Hepatocyte (in vitro differentiated cells): ENCODE results near the gene WDR41. TPM values are rescaled to one million over a fixed set of nuclear protein-coding genes. Genes with fewer than 3 reads are reported as not detected.

Experiments used
- DNase-seq: peaks from one replicate; pipeline ENCODE4 v3.0.0-alpha.2; 2016; ENCODE audit warnings: low spot score
- H2AFZ ChIP-seq: fragments of 200-600 bp; sonication (generic); 2 replicates; pipeline ENCODE4 v1.6.0; 2016; ENCODE audit warnings: antibody characterized with exemption, mild to moderate bottlenecking
- H3K27ac ChIP-seq: fragments of 200-600 bp; sonication (generic); 2 replicates; pipeline ENCODE4 v1.5.1; 2016; ENCODE audit warnings: mild to moderate bottlenecking
- H3K27me3 ChIP-seq: fragments of 200-600 bp; sonication (generic); 2 replicates; pipeline ENCODE4 v1.6.1; 2016
- H3K36me3 ChIP-seq: fragments of 200-600 bp; sonication (generic); replicated peaks from 2 replicates; pipeline ENCODE4 v1.5.1; 2016; ENCODE audit warnings: low read depth; ENCODE audit not compliant: insufficient read depth
- H3K4me1 ChIP-seq: fragments of 200-600 bp; sonication (generic); 2 replicates; pipeline ENCODE4 v1.5.1; 2016; ENCODE audit warnings: mild to moderate bottlenecking, moderate library complexity; ENCODE audit not compliant: insufficient read depth
- H3K4me2 ChIP-seq: fragments of 200-600 bp; sonication (generic); 2 replicates; pipeline ENCODE4 v1.6.0; 2016
- H3K4me3 ChIP-seq: fragments of 200-600 bp; sonication (generic); 2 replicates; pipeline ENCODE4 v1.5.1; 2016; ENCODE audit warnings: mild to moderate bottlenecking
- H3K79me2 ChIP-seq: fragments of 200-600 bp; sonication (generic); 2 replicates; pipeline ENCODE4 v1.6.0; 2017; ENCODE audit warnings: mild to moderate bottlenecking
- H3K9me2 ChIP-seq: fragments of 200-600 bp; sonication (generic); replicated peaks from 2 replicates; pipeline ENCODE4 v1.6.0; 2017; ENCODE audit warnings: mild to moderate bottlenecking; ENCODE audit not compliant: insufficient read depth
- H3K9me3 ChIP-seq: fragments of 200-600 bp; sonication (generic); 2 replicates; pipeline ENCODE4 v1.5.1; 2016; ENCODE audit warnings: low read depth, mild to moderate bottlenecking
- H4K20me1 ChIP-seq: fragments of 200-600 bp; sonication (generic); 2 replicates; pipeline ENCODE4 v1.6.0; 2016; ENCODE audit warnings: mild to moderate bottlenecking; ENCODE audit not compliant: insufficient read depth, poor library complexity, severe bottlenecking
- EZH2 ChIP-seq: fragments of 200-600 bp; sonication (generic); IDR thresholded peaks from 2 replicates; pipeline ENCODE4 v1.6.1; 2016; ENCODE audit warnings: antibody characterized with exemption, mild to moderate bottlenecking, borderline replicate concordance
- EZH2phosphoT487 ChIP-seq: fragments of 200-600 bp; sonication (generic); IDR thresholded peaks from one replicate; pipeline ENCODE4 v1.6.1; 2018; ENCODE audit warnings: antibody characterized with exemption, mild to moderate bottlenecking, low read depth, moderate library complexity; ENCODE audit not compliant: unreplicated experiment, severe bottlenecking
- WGBS: methylation state at CpG from one replicate; pipeline ENCODE4 v1.1.6; 2016; ENCODE audit warnings: low lambda C conversion rate; ENCODE audit errors: missing lambda C conversion rate; 5-methylcytosine and 5-hydroxymethylcytosine counted together
- polyA plus RNA-seq: library from polyadenylated mRNA; unstranded; fragments of >200 nt; fragmentation: Nextera tagmentation; extraction: Ambion mirVana; gene quantifications from 2 replicates; pipeline ENCODE4 v1.2.1, GENCODE V29; 2016
- total RNA-seq: library from RNA; depleted of rRNA; stranded (reverse); fragments of >200 nt; gene quantifications from 2 replicates; pipeline ENCODE4 v1.2.3, GENCODE V29; 2014
- TF ChIP-seq, protein P1 (sequence below): fragments of 200-600 bp; sonication (generic); IDR thresholded peaks from 2 replicates; pipeline ENCODE4 v1.5.1; 2016; ENCODE audit warnings: antibody characterized with exemption, mild to moderate bottlenecking; ENCODE audit not compliant: poor library complexity

The WDR41 gene
- total and polyA plus RNA-seq, 2 experiments from 2014 or later, result 40.5 to 80.5 TPM

DNA sequence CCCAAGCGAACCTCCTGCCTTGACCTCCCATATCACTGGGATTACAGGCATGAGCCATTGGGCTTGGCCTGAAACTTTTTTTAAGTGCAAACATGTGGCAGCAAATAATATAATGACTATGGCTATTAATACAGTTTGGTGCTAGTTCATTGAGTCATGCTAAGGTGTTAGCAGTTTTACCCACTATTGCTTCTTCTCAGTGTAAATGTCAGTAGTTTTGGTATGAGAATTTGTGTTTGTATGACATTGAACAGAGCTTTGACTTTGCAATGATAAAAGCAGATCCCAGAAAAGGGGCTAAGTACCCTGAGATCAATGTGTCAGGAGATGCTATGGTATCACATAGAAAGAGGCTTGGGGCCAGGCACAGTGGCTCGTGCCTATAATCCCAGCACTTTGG lies 67.2 kb downstream of the WDR41 start:
- no peaks in the 10 kb centered on the region for H3K9me3 ChIP-seq
- no peaks in the 10 kb centered on the region for H3K9me2 ChIP-seq
- no peaks in the 10 kb centered on the region for H4K20me1 ChIP-seq
- H3K36me3 ChIP-seq, result no peaks in the 10 kb centered on the region
- H3K4me1 ChIP-seq, result peaks cover 26% of the 10 kb centered on the region
- 62% methylated on average over 2 of the region's 2 CpGs for WGBS
- DNase-seq, result no peak
- no peak overlapping the region for H2AFZ ChIP-seq
- no peak for TF ChIP-seq EZH2phosphoT487
- TF ChIP-seq EZH2, result no peak
- TF ChIP-seq, protein P1, sequence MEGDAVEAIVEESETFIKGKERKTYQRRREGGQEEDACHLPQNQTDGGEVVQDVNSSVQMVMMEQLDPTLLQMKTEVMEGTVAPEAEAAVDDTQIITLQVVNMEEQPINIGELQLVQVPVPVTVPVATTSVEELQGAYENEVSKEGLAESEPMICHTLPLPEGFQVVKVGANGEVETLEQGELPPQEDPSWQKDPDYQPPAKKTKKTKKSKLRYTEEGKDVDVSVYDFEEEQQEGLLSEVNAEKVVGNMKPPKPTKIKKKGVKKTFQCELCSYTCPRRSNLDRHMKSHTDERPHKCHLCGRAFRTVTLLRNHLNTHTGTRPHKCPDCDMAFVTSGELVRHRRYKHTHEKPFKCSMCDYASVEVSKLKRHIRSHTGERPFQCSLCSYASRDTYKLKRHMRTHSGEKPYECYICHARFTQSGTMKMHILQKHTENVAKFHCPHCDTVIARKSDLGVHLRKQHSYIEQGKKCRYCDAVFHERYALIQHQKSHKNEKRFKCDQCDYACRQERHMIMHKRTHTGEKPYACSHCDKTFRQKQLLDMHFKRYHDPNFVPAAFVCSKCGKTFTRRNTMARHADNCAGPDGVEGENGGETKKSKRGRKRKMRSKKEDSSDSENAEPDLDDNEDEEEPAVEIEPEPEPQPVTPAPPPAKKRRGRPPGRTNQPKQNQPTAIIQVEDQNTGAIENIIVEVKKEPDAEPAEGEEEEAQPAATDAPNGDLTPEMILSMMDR, result no peak
- H3K4me2 ChIP-seq, result no peak overlapping the region
- H3K27ac ChIP-seq, result no peak overlapping the region
- H3K4me3 ChIP-seq, result no peak overlapping the region
- no peaks in the 10 kb centered on the region for H3K27me3 ChIP-seq
- H3K79me2 ChIP-seq, result no peaks in the 10 kb centered on the region

DNA sequence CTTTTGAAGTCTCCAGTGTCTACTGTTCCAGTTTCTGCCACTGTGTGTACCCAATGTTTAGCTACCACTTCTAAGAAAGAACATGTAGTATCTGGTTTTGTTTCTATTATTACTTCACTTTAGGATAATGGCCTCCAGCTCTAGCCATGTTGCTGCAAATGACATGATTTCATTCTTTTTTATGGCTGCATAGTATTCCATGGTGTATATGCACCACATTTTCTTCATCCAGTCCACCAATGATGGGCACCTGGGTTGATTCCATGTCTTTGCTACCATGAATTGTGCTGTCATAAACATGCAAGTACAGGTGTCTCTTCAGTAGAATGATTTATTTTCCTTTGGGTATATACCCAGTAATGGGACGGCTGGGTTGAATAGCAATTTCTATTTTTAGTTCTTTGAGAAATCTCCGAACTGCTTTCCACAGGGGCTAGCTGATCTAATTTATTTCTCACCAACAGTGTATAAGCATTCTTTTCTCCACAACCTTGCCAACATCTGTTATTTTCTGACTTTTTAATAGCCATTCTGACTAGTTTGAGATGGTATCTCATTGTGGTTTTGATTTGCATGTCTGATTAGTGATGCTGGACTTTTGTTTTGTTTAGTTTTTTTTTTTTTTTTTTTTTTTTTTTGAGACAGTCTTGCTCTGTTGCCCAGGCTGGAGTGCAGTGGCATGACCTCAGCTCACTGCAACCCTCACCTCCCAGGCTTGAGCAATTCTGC lies 68.9 kb downstream of the WDR41 start:
- DNase-seq, result no peak
- Histone ChIP-seq H3K79me2 (no peaks in the 10 kb centered on the region), H3K36me3 (no peaks in the 10 kb centered on the region), H3K4me2 (no peak overlapping the region), H3K4me3 (no peak overlapping the region), H4K20me1 (no peaks in the 10 kb centered on the region), H3K9me2 (no peaks in the 10 kb centered on the region), H2AFZ (no peak overlapping the region), H3K27ac (no peak overlapping the region), H3K27me3 (no peaks in the 10 kb centered on the region), H3K9me3 (no peaks in the 10 kb centered on the region), H3K4me1 (peaks cover 38% of the 10 kb centered on the region)
- TF ChIP-seq, protein P1, result no peak
- TF ChIP-seq EZH2phosphoT487 (no peak), EZH2 (no peak)
- 86% methylated on average over 2 of the region's 2 CpGs for WGBS

DNA sequence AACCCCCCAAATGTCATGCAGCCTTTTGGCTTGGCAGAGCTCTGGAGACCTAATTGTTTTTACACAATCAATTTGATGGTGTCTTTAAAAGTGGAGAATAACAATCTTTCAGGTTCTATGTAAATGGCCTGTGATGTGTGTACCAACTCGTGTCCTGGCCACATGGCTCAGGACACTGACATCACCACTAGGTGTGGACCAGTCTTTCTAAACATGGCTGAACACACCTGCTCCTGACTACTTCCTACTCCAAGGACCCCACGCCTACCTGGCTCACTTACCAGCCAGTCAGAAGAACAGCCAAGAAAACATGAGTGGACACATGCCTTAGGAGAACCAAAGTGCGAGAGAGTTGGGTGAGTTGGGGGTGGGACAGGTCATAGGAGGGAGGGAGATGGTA lies 71.2 kb downstream of the WDR41 start:
- Histone ChIP-seq H3K9me2 (no peaks in the 10 kb centered on the region), H3K4me1 (peaks cover 24% of the 10 kb centered on the region), H2AFZ (no peak overlapping the region), H3K36me3 (no peaks in the 10 kb centered on the region), H3K27me3 (no peaks in the 10 kb centered on the region), H4K20me1 (no peaks in the 10 kb centered on the region), H3K27ac (no peak overlapping the region), H3K9me3 (no peaks in the 10 kb centered on the region), H3K4me2 (no peak overlapping the region), H3K79me2 (no peaks in the 10 kb centered on the region), H3K4me3 (no peak overlapping the region)
- no peak for DNase-seq
- WGBS, result 60% methylated on average over 3 of the region's 3 CpGs
- TF ChIP-seq EZH2phosphoT487 (no peak), EZH2 (no peak)
- TF ChIP-seq, protein P1, result no peak
